HG02852 (cell line): ENCODE data around the gene ZNF841.
"Not testable (repeated sequence)": the region's sequence is repeated elsewhere in the genome, so short reads cannot be mapped to it uniquely, and the experiment has no call there.

Experiments used
- ATAC-seq: cut with Tn5 transposase; IDR thresholded peaks from one replicate; pipeline ENCODE4 v1.9.1; 2021; ENCODE audit warnings: mild to moderate bottlenecking, moderate library complexity; ENCODE audit not compliant: unreplicated experiment

ZNF841 gene

DNA sequence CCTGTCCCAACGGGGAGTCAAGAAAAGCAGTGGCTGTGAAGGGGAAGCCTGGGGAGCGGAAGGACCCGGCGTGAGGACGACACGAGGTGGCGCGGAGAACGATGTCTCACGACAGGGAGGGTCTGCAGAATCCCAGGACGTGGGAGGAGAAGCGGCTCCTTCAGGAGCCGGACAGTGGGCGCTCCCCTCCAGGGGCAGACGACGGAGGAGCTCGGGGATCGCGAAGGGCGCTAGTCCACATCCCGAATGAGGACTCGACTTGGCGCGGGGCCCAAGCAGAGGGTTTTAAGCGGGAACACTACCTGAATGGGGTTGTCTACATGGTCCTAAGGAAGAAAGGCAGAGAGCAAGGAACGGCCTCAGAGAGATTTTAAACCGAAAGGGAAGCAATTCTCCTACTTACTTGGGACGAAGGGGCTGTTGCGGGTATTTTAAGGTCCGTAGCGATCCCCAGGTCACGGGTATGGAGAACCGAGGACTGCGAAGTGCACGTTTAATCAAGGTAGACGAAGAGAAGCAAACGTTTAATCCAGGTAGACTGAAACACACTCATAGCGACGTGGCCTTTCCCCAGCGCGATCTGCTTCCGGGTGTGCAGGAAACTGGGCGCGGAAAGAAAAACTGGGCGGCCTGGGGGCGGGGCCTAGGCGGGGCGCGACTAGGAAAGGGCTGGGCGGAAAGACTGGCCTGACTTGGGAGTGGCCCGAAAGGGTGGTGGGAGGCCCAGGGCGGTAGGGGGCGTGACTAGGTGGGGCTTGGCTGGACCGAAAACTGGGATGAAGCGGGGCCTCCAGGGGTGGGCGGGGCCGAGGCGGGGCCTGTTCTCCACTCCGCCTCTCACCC lies at the start of gene ZNF841:
ZNF841 (minus strand) TSS at position 594 of the 843 bp plus-strand sequence. CDS start 10,964 bp downstream, outside the sequence.
- peak; percentile 87 for ATAC-seq

DNA sequence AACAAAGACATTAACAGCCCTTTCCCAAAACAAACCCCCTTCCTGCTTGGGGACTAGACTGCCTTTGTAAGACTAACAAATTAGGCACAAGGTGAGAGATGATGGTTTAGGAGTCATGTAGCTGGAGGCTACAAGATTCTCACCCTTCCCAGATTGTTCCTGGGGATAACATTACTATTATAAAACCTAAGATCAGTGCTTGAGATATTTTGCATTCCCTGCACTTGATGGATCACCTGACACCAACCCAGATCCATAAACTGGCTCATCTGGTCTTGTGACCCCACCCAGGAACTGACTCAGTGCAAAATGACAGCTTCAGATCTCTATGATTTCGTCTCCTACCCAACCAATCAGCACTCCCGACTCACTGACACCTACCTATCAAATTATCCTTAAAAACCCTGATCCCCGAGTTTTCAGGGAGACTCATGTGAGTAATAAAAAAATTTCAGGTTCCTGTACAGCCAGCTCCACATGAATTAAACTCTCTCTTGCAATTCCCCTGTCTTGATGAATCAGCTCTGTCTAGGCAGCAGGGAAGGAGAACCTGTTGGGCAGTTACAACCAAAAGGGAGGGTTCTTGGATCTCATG lies 46.5 kb upstream of the ZNF841 start:
- no peak for ATAC-seq

DNA sequence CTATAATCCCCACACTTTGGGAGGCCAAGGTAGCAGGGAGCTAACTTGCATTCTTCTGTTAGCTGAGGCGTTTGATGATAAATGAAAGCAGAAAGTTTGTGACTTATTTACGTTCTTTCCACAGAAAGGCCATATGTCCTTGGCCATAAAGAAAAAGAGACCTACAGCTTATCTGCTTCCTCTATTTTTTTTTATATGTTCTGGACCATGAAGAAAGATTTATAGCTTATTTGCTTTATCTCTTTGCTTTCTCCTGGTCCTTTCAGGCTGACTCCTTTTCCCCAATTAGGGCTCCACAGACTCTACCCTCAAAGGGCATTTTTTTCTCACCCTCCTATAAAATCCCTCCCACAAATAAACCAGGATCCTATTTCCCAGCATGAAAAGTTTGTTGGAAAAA lies 45.6 kb upstream of the ZNF841 start:
- no peak for ATAC-seq

DNA sequence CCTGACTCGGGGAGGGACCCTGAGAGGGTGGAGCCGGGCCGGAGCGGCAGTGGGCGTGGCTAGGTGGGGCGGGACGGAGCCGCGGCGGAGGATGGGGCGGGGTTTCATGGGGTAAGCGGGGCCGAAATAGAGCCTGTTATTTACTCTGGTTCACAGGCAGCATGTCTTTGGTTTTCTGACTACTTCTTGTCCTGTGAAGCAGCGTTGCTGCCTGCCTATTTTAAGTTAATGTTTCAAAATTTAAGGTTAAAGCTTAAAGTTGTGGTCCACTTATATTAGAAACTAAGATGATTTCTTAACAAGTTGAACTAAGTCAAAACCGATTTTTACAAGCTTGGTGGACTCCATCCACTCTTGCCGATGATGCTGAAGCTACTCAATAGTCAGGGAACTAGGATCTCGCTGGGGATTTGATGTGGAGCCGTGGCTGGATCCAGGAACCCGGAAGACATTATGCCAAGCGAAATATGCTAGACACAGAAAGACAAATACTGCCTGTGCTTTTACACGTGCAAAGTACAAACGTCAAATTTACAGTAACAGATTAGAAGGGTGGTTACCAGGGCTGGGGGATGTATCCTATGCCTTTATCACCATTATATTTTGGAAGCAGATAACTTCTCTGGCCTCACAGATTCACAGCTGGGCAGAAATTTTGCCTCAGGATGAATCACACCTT lies 44.6 kb upstream of the ZNF841 start:
- no peak for ATAC-seq

GRCh38 chr19:52139252-52140031 lies 43.9 kb upstream of the ZNF841 start, which contains the start of gene ZNF616:
Gene ZNF616 (minus strand): TSS chr19:52139938. CDS start chr19:52130512, 9,426 bp downstream.
- ATAC-seq = peak; percentile 87

- ATAC-seq = no peak
These were observed 43.4 kb upstream of the ZNF841 start for GRCh38 chr19:52138983-52139251.

- no peak for ATAC-seq
These were observed 42.9 kb upstream of the ZNF841 start for GRCh38 chr19:52138278-52138982.

DNA sequence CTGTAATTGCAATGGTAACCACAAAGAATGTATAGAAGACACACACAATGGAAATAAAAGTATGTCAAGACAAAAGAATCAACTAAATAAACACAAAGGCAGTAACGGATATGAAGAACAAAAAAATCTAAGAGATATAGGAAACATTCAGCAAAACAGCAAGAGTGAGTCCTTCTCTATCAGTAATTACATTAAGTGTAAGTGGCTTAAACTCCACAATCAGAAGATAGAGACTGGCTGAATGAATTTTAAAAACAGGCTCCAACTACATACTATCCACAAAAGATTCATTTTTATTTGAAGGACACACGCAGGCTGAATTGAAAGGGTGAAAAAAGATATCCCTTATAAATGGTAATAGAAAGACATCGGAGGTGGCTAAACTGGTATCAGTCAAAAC lies 24.7 kb upstream of the ZNF841 start:
- no peak for ATAC-seq

- no peak for ATAC-seq
These were observed 20.0 kb upstream of the ZNF841 start for GRCh38 chr19:52115526-52116053.

GRCh38 chr19:52114691-52115090 lies 19.1 kb upstream of the ZNF841 start:
- ATAC-seq = no peak

DNA sequence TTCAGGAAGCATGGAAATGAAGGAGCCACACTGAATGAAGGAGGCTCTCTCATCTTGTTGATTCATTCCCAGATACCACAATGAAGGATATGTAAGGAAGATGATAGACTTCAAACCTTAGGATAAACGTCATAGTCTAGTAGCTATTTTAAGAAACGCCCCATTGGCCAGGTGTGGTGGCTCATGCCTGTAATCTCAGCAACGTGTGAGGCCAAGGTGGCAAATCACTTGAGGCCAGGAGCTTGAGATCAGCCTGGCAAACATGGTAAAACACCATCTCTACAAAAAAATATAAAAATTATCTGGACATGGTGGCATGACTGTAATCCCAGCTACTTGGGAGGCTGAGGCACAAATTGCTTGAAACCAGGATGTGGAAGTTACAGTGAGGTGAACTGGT lies 17.1 kb upstream of the ZNF841 start:
- ATAC-seq = no peak

DNA sequence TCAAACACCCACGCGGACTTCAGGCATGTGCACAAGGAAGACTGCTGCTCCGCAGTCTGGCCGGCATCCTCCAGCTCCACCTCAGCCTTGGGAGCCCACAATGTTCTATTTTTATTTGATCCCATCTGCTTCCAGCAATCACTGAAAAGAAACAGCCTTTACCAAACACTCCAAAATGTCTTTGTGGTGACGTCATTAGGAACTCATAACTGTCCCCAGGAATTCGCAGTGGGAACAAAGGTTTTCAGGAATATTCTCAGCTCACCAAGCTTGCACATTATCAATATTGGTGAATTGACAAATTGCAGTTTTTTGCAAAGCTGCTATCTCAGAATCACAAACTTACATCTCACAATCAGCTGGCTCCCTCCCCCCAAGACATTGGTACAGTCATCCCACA lies 15.2 kb upstream of the ZNF841 start:
- ATAC-seq = no peak

DNA sequence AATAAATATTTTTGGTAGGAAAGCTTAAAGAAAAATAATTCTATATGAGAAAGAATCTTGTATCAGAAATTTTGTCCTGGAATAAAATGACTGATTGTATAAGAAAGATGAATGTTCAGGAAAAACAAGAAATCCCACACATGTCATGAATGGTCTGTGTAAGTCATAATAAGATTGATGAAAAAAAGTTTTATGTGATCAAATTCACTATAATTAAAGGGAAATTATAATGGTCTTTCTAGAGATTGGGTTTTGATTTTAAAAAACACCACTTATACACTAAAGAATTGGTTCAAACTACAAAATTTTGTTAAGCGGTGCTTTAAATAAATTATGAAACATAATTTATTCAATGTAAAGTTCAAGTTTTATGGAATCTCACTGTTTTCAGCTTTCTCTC lies 7.2 kb upstream of the ZNF841 start:
- no peak for ATAC-seq

DNA sequence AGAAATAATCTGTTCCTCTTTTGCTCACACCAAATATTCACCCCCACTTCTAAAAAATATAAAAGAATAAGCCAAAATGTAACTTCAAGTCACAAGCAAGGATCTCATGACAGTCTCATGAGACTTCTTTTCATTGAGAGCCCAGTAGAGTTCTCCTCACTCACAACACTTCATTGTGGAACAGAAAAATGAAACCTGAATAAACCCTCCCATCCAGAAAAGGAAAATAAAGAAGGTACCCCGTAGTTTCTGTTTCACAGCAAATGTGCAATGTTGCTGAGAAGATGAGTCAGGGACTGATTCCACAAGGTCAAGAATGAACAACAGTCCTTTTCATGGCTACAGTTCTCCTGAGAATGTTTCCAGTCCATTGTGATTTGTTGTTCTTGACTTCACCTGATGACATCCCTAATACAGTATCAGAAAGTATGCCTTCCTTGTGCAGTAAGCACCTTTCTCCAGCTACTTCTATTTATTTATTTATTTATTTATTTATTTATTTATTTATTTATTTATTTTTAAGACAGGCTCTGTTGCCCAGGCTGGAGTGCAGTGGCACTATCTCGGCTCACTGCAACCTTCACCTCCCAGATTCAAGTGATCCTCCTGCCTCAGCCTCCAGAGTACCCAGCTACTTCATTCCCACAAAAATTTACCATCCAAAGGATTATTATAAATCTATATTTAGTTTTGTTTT lies 6.4 kb upstream of the ZNF841 start:
- ATAC-seq = no peak

DNA sequence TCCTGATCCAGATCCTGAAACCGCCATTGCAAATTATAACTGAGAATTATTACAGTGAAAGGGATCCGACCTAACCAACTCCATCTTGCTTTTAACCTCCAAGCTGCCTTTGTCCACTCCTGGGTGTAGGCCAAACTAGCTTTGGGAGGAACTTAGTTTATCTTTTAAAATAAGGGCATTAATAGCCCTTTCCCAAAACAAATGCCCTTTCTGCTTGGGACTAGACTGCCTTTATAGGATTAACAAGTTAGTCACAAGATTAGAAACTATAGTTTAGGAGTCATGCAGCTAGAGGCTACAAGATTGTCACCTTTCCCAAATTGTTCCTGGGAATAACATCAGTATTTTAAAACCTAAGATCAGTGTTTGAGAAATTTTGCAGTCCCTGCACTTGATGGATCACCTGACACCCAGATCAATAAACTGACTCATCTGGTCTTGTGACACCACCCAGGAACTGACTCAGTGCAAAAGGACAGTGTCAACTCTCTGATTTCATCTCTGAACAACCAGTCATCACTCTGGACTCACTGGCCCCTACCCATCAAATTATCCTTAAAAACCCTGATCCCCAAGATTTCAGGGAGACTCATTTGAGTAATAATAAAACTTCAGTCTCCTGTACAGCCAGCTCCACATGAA lies 4.1 kb upstream of the ZNF841 start:
- ATAC-seq = no peak

- ATAC-seq = not testable (repeated sequence)
These were observed 851 bp upstream of the ZNF841 start for GRCh38 chr19:52096416-52096815.

DNA sequence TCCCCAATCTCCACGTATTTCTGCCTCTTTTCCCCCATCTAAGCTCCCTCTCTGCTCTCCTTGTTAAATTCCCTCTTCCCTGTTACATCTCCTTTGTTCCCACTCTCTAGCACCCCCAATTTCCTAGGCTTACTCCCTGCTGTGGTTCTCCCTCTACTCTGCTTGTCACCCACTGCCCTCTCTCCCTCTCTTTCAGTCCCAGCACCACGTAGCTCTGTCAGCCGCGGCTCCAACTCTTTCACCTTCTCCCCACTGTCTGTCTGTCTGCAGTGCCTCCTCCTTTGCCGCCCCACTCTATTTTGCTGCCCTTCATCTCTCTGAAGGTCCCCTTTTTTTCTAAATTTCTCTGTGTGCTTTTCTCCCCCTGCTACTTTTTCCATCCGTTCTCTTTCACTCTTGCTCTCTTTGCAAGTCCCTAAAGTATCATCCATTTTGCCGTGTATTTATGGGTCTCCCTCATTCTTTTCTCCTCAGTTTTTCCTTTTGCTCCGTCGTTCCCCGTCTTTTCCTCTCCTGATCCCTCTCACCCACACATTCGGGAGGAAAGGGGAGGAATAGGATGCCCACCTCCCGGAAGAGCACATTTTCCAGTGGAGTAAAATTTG lies 937 bp downstream of the ZNF841 start:
- ATAC-seq = no peak

GRCh38 chr19:52086481-52086880 lies 9.1 kb downstream of the ZNF841 start:
- no peak for ATAC-seq

DNA sequence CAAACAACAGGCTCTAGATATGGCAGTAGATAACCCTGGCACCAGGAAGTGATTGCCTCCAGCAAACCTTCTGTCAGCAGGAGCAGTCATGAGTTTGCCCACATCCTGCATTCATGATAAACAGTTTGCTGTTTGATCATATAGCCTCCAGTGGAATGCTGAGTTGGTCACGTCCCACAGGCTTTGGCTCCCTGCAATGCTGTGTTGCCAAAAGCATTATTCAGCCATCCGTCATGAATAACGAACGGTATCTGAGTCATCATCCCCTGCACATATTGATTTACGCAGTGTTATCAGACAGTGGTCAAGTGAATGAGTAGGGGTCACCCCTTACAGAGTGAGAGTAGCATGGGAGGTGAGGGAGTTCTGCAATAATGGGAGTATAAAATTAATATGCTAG lies 25.1 kb downstream of the ZNF841 start:
- ATAC-seq = no peak
